Measurements from ENCODE around the gene TSPAN2. TPM values are rescaled to one million over a fixed set of nuclear protein-coding genes. Genes with fewer than 3 reads are reported as not detected.

TSPAN2 gene
- total and polyA plus RNA-seq, 2 donors (not counting 3 experiments of a cell fraction or from before 2014, with no cell fraction given), result 1.5 to 5.0 TPM

- no peak for FAIRE-seq
- Histone ChIP-seq H3K4me1 (ENCODE audit: control insufficient read depth, extremely low read depth, insufficient read depth, low read length) (no peaks in the 10 kb centered on the region), H3K9me1 (replicated peaks; ENCODE audit: control insufficient read depth, extremely low read depth, insufficient read depth, low read length) (no peaks in the 10 kb centered on the region), H3K79me2 (ENCODE audit: control insufficient read depth, insufficient read depth, low read length) (no peaks in the 10 kb centered on the region), H3K4me2 (ENCODE audit: insufficient read depth, low read length) (no peak overlapping the region), H3K27ac (ENCODE audit: insufficient read depth, low read depth, low read length) (no peak overlapping the region), H3K36me3 (ENCODE audit: control insufficient read depth in 2 of 2, extremely low read depth in 1 of 2, insufficient read depth in 2 of 2, low read length in 2 of 2) (no peaks in the 10 kb centered on the region), H3K9me3 (replicated peaks; ENCODE audit: control insufficient read depth, insufficient read depth, low read length) (no peaks in the 10 kb centered on the region), H3K4me3 (replicated peaks in 1 of 3; ENCODE audit: insufficient read depth in 1 of 3, low read depth in 1 of 3, low read length in 3 of 3) (no peak overlapping the region), H3K27me3 (ENCODE audit: control insufficient read depth in 2 of 2, insufficient read depth in 2 of 2, low read length in 2 of 2) (no peaks in the 10 kb centered on the region), H4K20me1 (replicated peaks; ENCODE audit: control insufficient read depth, extremely low read depth, insufficient read depth, low read length) (no peaks in the 10 kb centered on the region), H2AFZ (ENCODE audit: low read depth, low read length) (no peak overlapping the region), H3K9ac (replicated peaks; ENCODE audit: extremely low read depth, insufficient read depth, low read length) (no peak overlapping the region)
- dilution Hi-C loops (cut with MboI; ENCODE audit: extremely low pct_ligation_motif_present, low sequenced_read_pairs) (no loop called here), intact Hi-C loops (cut with micrococcal nuclease) (no loop called here)
- DNase-seq (ENCODE audit: low read depth, low spot score), result peak; percentile 60
- BruUV-seq (replicated peaks), result no TSS peak
- TF ChIP-seq POLR2A (IDR thresholded peaks at IDR 0.05; ENCODE audit: low read depth, low read length) (no peak), JUN (IDR thresholded peaks at IDR 0.05; ENCODE audit: borderline replicate concordance, insufficient read depth, insufficient read length, low read depth) (no peak), CTCF (IDR thresholded peaks at IDR 0.05; ENCODE audit: extremely low read depth in 1 of 2, insufficient read depth in 1 of 2, low read depth in 1 of 2, low read length in 2 of 2) (no peak), FOS (IDR thresholded peaks at IDR 0.05; ENCODE audit: borderline replicate concordance, insufficient read depth, low read length) (no peak), POLR2AphosphoS5 (IDR thresholded peaks at IDR 0.05; ENCODE audit: insufficient read depth, low read depth, low read length) (no peak), GATA2 (IDR thresholded peaks at IDR 0.05; ENCODE audit: insufficient read depth, insufficient read length, low read depth, low read length) (no peak), MYC (IDR thresholded peaks at IDR 0.05; ENCODE audit: low read depth, low read length) (no peak), EZH2 (IDR thresholded peaks at IDR 0.05; ENCODE audit: borderline replicate concordance, low read depth, low read length, severe bottlenecking) (no peak), MAX (IDR thresholded peaks at IDR 0.05; ENCODE audit: insufficient read depth, insufficient read length) (no peak)
- POLR2A ChIA-PET, result no interaction called here
- CTCF ChIA-PET, result interaction anchor here (1.7 to 2.1 kb wide), 3 partner anchors 9 to 462 kb away, joined by 5 to 6 read pairs (median 6); no protein-coding TSS in a partner anchor
These were observed 44.1 kb upstream of the TSPAN2 start for GRCh38 chr1:115133440-115133839.

All from endothelial cell of umbilical vein (primary cell).